Activated T-helper 1 cell treated with anti-CD3 and anti-CD28 coated beads, Interleukin-2, amount 50 U/mL, for 16 hours (primary cell): ENCODE data around the gene RTN4R.

ENCODE experiments used
- DNase-seq, 2 donors: peaks; one replicate each; pipeline ENCODE4 v3.0.0-alpha.2; 2020; ENCODE audit warnings: low read depth in 1 of 2, low spot score in 1 of 2

The RTN4R gene

DNA sequence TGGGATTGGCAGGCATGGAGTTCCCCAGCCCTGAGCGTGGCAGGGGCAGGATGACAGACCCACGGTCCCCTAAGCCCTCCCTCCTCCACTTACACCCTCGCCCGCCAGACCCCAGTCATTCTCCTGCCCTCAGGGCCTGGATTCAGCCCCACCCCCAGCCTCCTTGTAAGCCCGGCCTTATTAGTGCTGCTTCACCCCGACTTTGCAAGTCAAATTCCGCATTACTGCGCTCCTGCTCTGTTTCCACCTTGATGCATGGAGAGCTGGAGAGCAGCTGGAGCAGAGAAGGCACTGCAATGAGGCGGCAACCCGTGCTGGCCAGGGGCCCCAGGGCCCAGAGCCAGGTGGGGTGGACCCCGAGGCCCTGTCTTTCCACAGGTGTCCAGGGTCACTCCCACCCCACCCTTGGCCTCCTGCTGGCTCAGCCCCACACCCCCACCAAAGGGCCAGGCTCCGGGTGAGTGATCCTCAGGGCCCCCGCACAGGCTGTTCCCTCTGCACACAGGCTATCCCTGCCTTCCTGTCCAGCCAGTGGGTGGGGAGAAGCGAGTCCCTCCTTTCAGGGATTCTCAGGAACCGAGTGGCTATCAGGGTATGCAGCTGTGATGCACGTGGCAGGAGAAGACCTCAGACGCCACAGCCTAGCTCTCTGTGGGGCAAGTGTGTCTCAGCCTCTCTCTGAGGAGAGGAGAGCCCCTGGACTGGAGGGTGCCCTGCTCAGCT lies 36.4 kb downstream of the RTN4R start:
- DNase-seq, result no peak

DNA sequence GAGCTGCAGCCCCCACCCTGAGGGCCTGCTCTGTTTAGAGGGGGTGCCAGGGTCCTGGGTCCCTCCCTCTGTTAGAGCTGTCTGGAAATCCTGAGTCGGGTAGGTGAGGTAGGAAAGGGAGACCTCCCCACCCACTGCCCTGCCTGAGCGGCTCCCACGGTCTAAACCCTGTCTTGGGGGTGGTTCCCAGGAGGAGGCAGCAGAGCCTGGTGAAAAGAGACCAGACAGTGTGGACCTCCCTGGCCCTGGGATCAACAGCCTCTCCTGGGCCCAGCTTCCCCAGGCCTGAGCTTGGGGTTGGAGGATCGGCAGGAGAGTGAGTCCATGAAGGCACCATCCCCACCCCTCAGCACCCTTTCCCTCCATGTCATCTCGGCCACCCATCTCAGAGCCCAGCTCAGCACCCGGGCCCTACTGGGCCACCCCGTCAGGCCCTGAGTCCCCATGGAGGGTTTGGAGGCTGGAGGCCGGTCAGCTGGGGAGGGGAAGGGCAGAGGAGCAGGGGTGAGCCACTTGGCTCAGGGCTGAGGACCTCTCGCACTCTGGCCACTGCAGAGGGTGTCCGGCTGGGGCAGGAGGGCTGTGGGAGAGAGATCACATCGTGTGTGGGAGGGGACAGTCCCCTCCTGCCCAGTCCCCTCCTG lies 37.2 kb downstream of the RTN4R start:
- no peak for DNase-seq

DNA sequence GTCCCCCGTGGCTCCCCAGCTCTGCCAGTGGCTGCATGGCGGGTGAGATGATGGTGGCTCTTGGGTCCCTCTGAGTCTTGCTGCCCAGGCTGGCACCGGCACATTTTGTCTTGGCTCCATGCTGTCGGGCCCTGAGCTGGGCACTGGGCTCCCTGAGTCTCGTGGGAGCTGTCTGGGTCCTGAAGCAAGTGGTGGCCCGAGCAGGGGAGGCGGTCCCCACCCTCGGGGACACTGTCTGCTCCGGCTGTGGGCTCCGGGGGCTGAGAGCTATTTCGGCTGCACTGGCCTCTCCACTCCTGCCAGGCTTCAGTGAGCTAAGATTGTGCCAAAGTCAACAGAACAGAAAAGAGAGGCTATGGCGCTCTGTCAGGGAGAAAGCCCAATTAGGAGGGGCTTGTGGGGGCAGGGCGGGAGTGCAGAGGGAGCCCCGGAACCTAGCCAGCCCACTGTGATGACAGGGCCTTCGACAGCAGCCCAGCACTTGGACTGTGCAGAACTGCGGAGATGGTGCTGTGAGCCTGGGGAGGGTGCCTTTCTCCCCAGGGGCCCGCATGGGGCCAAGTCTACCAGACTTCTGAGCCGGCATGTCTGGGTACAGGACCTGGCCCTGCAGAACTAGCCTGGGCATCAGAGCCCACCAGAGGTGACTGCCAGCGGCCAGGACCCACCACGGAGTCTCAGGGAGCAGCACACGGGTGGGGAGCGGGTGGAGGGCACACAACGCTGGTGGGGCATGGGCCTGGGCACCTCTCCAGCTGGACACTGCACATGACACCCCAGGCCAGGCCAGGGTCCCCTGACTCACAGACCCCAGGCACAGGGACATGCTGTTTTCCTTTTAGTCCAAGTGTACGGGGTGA lies 38.0 kb downstream of the RTN4R start:
- no peak for DNase-seq

GRCh38 chr22:20228939-20229272 lies 39.2 kb downstream of the RTN4R start:
- DNase-seq, result no peak

GRCh38 chr22:20228055-20228938 lies 39.8 kb downstream of the RTN4R start:
- DNase-seq, result no peak

DNA sequence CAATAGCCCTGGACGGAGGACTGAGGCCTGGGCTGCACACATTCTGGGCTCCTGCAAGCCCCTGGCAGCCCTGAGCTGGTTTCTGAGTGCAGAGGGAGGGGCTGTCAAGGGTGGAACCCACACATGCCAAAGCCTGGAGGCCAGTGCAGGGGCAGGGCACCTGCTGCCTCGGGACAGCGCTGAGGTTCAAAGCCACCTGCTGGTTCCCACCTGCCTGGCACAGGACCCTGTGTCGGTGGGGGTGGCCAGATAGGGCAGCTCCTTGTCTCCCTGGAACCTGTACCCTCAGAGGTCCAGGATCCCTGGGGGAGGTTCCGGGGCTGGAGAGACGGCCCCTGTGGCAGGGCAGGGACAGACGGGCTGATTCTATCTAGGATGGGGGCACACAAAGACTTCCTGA lies 40.8 kb downstream of the RTN4R start:
- no peak for DNase-seq

- DNase-seq, result no peak
These were observed 41.3 kb downstream of the RTN4R start for GRCh38 chr22:20226760-20227350.

DNA sequence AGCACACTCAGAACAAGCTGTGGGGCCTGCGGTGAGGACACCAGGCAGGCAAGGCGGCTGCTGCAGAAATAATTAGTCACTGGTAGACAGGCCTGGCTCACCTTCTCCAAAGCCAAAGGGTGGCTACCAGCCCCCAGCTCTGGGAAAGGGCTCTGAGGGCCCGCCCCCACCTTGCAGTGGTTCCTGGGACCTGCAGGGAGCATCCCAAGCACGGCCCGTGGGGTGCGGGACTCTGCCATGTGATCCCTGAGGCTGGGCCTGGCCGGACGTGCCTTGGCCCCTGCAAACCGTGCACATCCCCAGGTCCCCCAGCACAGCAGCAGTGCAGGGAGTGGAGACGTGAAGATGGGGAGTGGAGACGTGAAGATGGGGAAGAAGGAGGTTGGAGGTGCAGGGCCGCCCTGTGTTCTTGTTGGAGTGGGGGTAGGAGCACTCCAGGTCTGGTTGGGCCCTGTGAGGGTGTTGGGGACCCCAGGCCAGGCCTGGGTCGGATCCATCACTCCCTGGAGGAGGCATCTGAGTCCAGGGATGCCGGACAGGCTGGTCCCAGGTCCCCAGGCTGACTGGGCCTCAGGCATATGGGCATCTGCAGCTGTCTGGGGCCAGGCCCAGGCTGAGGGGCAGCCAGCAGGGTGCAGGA lies 41.9 kb downstream of the RTN4R start:
- no peak for DNase-seq

DNA sequence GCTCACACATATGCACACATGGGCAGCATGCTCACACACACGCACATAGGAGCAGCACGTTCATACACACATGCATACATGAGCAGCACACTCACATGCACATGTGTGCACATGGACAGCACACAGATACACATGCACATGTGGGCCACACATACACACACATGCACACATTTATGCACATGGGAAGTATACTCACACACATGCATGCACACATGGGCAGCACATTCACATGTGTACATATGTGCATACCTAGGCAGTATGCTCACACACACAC lies 42.5 kb downstream of the RTN4R start:
- no peak for DNase-seq

DNA sequence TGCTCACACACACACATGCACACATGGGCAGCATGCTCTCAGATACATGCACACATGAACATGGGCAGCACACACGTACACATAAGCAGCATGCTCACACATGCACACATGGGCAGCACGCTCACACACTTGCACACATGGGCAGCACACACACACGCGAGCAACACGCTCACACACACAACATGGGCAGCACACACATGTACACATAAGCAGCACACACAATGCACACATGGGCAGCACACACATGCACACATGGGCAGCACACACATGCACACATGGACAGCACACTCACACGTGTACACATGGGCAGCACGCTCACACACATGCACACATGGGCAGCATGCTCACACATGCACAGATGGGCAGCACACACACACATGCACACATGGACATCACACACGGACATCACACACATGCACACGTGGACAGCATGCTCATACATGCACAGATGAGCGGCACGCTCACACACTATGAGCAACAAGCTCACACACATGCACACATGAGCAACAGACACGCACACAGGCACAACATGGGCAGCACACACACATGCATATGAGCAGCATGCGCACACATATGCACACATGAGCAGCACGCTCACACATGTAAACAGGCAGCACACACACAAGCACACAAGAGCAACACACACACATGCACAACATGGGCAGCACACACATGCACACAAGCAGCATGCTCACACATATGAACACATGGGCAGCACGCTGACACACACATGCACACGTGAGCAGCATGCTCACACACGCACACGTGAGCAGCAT lies 43.0 kb downstream of the RTN4R start:
- no peak for DNase-seq

DNA sequence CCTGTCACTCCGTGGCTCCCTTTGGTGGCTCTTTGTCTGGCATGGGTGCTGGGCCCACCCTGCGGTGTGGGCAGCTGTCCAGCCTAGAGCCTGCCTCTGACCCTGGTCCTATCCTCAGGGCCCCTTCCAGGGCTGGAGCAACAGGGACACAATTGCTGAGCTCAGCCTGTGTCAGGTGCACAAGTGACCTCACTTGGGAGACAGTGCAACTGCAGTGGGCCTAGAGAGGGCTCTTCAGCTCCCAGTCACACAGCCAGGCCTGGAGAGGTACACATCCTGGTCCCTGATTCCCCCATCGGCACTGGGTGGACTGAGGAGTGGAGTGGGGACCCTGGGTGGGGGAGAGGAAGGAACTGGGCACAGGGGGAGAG lies 43.9 kb downstream of the RTN4R start:
- DNase-seq, result no peak

GRCh38 chr22:20223421-20224255 lies 44.5 kb downstream of the RTN4R start:
- no peak for DNase-seq

DNA sequence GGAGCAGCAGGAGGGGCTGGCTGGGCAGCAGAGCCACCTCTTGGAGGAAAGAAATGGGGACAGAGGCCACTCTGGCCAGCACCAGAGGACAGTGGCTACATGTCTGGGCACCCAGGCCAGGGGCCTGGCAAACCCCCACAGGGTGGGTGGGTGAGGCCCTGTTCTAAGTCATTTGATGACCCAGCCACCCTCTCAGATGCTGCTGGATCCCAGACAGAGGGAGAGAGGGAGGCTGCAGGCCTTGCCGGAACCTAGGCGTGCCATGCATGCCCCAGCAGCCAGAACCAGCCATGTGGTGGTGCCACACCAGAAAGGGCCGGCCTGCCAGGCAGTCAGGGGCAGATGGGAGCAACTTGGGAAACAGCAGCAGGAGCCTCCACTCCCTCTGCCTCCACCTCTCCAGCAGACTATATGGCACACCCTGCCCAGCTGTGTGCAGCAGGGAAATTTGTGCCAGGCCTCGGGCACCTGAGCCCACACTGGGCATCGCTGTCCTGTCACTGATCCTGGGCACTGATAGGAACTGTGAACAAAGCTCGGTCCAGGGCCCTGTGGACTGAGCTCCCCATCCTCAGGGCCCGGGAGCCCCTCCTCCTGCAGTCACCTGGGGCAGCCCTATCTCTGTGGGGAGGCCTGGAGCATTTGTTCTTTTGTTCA lies 45.2 kb downstream of the RTN4R start:
- no peak for DNase-seq

GRCh38 chr22:20221421-20222340 lies 46.4 kb downstream of the RTN4R start:
- DNase-seq, result no peak

- no peak for DNase-seq
These were observed 47.5 kb downstream of the RTN4R start for GRCh38 chr22:20220629-20221026.

DNA sequence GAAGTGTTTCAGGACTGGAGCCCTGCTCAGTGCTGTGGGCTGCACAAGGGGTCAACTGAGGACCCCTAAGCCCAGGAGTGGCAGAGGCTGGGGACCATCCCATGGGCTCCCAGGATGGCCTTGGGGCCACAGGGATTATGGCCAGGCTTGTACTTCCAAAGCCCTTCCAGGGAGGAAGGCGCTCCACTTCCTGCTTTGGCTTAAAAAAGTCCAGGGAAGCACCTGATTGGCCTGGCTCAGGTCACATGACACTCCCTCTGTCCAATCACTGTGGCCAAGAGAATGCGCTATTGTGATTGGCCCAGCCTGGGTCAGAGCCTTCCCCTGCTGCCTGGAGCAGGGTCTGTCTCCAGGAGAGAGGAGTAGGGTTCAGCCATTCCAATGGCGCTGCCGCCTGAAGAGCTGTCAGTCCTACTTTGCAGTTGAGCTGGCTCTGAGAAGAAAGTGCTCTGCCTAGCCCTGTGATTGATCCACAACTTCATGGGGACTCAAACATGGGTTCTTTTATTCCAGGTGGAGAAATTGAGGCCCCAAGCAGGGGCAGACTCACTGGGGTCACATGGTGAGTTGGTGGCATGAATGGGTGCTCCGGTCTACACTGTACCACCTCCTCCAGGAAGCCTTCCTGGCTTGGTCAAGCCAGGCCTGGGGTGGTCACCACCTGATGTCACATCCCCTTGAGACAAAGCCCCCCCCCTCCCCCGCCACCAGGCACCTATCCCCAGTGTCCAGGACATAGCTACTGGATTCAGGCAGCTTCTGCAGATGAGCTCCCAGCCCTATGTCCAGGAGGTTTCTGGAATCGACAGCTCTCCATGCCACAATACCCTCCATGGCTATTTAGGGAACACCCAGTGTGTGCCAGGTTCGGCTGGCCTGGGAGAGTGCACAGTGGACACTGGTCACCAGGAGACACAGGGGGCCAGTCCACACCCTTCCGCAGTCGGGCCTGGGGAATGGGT lies 48.2 kb downstream of the RTN4R start:
- no peak for DNase-seq
